LoVo (cell line): ENCODE results near the gene CAMK2G.

Experiments
- DNase-seq: peaks from one replicate; pipeline ENCODE4 v3.0.0-alpha.2; 2016; ENCODE audit warnings: low spot score

Gene CAMK2G

GRCh38 chr10:73879296-73880173 lies 5.2 kb upstream of the CAMK2G start:
- DNase-seq = peak; percentile 91

DNA sequence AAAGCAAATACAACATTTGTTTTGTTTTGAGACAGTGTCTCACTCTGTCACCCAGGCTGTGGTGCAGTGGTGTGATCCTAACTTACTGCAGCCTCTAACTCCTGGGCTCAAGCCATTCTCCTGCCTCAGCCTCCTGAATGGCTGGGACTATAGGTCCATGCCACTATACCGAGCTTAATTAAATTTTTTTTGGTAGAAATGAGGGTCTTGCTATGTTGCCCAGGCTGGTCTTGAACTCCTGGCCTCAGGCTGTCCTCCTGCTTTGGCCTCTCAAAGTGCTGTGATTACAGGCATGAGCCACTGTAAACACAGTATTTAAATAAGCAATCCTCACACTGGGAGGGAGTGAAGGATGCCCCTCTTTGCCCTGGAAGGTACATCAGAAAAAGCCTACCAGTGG lies 4.0 kb upstream of the CAMK2G start:
- DNase-seq = no peak

GRCh38 chr10:73877533-73878160 lies 3.3 kb upstream of the CAMK2G start:
- DNase-seq = no peak

- DNase-seq = no peak
Measured at GRCh38 chr10:73876971-73877370, 2.6 kb upstream of the CAMK2G start.

- no peak for DNase-seq
Measured at GRCh38 chr10:73876566-73876965, 2.2 kb upstream of the CAMK2G start.

DNA sequence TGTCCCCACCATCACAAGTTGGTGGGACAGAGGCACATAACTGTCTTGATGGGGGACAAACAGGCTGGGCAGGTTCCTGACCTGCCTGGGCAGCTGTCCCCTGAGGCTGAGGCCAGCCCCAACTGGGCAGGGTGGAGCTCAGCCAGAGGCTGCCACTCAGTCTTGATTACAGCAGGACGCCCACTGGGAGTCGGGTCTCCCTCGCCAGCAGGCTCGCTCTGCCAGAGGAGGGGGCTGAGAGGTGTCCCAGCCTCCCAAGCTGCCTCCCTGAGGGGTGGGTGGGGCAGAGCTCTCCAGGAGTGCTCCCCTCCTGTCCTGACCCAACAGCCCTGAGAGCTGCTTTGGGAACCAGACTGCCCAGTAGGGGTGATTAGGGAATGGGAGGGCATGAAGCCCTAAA lies 1.8 kb upstream of the CAMK2G start:
- no peak for DNase-seq

DNA sequence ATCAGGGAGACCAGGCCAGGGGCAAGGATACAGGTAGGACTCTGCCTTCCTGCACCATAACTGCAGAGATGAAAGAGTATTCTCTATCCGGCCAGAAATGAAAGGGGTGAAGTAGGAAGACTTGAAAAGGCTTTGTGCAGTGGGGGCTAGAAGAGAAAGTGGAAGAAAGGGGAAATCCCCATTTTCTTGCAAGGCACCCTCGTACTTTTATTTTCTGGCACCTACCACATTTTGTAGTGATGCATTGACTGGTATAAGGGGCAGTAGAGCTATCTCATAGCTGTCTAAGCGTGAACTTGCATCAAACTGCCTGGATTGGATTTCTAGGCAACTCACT lies 752 bp upstream of the CAMK2G start:
- no peak for DNase-seq

DNA sequence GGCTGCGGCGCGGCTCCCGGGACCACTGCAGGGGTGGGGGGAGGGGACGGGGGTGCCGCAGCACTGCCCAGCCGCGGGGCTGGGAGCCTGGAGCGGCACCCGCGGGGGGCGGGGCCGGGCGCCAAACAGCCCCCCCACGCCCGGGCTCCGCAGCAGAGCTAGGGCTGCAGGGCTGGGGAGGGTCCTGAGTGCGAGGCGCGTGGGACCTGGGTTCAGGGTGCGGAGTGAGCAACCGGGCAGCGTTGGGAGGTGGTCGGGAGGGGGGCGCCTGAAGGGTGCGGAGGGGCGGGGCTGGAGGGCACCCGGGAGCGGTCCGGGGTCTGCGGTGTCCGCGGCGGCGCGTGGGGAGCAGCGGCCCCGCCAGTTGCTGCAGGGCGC lies 528 bp downstream of the CAMK2G start:
- DNase-seq = no peak

DNA sequence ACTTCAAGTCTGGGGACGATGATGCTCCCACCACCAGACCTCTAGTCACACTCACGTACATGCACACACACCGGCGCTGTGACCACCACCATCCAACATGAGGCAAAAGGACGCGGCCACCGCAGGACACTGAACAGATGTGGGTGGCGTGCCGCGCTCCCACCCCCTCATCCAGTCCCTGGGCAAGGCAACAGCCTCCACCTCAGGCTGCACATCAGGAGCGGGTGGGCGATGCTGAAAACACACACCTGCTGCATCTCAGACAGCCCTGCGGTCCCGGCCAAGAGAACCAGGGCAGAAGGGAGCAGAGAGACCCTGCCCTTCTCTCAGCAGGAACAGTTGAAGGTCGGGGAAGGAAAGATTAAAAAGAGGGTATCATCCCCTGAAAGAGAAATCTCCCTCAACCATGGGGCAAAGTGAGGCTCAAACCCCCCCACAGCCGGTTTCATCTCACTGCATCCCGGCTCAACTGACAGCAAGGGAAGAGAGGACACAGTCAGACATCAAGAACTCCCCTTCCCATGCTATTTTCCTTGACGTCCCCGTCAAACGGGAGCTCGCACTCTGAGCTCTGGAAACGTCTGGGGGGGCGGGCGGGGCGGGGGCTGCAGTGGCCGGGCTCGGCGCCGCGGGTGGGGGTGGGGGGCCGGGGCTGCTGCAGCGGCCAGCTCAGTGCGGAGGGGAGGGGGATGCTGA lies 1.1 kb downstream of the CAMK2G start:
- DNase-seq = no peak

DNA sequence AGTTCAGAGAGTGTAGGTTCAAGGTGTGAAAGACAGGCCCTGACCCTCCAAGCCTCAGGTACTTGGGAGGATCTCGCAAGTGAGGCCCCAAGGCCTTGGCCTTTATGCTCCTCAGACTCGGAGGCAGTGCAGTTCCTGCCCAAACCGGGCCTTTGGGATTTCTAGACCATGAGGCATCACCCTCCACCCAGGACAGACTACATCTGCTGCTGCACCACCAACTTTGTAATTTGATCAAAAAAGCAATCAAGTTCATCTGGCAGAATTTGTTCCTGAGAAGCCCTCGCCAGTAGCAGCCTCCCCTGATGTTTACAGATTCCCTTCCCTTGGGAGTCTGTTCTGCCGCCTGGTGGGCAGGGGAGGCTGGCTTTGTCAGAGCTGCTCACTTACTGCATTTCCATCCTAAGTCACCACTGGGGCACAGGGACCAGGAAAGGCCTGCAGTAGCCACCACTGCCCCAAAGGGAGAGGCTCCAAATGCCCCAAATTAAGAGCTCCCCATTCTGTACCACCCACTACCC lies 2.1 kb downstream of the CAMK2G start:
- no peak for DNase-seq

DNA sequence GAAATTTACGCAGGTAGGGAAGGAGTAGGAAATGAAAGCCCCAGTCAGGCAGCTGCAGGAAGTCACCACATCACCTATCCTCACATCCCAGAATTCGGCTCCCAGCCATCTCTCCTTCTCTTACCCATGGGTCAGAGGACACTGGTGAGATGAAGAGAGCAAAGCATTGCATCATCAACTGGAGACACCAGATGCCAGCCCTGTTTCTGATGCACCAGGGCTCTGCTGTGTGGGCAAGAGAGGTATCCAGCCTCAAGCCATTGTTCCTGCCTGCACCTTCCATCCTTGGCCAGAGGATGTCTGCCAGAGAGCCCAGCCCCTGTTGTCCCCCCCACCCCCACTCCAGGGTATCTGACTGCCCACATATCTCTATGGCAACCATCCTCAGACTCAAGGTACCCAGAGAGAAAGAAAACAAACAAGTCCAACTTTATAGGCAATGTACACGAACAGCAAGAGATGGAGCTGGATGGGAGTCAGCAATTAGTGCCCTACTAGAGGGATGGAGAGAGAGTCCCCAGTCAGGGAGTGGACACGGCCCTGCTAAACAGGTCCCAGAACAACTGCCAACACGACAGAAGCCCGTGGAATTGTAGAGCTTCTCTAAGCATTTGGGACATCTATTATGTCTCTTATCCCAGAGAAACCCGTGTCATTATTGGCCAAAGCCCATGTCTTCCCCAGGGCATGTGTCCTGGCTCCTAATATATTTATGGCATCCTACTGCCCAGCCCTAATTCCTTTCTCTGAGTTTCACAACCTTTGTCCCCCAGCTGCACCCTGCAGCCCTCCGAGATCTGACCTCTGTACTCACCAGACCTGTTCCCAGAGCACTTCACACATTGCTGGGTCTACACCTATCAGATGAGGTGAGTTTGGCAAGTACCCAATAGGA lies 2.8 kb downstream of the CAMK2G start:
- peak; percentile 86 for DNase-seq

DNA sequence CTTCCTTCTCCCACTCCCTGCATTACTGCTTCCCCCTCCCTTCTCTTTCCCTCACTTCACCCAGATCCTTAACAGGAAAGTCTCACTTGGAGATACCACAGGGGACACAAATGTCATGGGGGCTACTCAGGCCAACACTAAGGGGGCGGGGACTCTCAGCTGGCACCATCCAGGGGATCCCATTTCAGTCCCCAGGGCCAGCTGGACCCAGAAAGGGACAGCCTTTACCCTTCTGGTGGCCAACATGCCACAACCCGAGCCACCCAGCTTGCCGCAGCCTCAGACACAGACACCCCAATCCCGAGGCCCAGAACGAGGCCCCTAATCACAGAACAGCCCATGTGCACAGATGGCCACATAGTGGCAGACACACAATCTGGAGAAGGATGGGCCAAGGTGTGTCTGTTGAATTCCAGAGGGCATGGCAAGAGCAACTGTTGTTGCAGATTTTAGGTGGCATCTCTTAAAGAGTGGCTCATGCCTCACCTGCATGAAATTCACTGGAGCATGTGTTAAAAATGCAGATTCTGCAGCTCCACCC lies 5.6 kb downstream of the CAMK2G start:
- no peak for DNase-seq

GRCh38 chr10:73867871-73868631 lies 6.3 kb downstream of the CAMK2G start:
- no peak for DNase-seq

- no peak for DNase-seq
Measured at GRCh38 chr10:73867126-73867807, 7.1 kb downstream of the CAMK2G start.

DNA sequence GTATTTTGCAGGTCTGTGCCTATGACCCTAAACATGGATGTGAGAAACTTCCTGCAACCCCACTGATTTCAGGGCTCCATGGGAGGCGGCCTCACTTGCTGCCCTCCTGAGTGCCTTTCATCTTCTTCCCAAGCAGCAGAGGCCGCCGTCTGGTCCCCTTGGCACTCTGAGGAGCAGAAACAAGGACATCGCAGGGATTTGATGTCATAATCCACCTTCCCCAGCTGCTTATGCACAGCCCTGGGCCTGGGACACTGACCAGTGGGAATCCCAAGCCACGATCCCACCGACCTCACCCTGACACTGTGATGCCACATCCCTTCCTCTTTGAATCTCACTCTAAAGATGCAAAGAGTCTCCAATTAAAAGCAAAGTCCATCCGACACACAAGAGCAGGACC lies 7.7 kb downstream of the CAMK2G start:
- DNase-seq = no peak

- no peak for DNase-seq
Measured at GRCh38 chr10:73865459-73866442, 8.6 kb downstream of the CAMK2G start.

GRCh38 chr10:73865107-73865458 lies 9.3 kb downstream of the CAMK2G start:
- DNase-seq = no peak

DNA sequence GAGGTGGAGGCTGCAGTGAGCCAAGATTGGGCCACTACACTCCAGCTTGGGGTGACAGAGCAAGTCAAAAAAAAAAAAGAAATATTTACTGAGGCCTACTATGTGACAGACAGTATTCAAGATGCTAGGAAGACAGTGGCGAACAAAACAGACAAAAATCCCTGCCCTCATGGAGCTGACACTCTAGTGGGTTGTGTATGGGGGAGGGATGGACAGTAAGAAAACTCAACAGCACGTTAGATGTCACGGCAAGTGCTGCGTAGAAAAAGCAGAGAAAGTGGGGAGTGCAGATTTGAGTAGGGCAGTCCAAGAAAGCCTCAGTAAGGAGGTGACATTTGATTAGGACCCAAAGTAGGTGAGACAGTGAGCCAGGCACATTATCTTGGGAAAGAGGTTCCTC lies 10.1 kb downstream of the CAMK2G start:
- no peak for DNase-seq
